ENCODE data around the gene IL13RA1. TPM values are rescaled to one million over a fixed set of nuclear protein-coding genes. Genes with fewer than 3 reads are reported as not detected.

IL13RA1 gene
- total RNA-seq = 10 to 100 TPM; 34.8 to 61.2 (median 46.9) TPM

GRCh38 chrX:118726887-118727685 lies at the start of gene IL13RA1:
IL13RA1 (plus strand) TSS chrX:118727606; CDS start chrX:118727639, 33 bp downstream.
- no peaks in the 10 kb centered on the region for H3K27me3 ChIP-seq
- H3K4me3 ChIP-seq = peak within 1 kb of the TSS; percentile 50 to 84 (median 54)
- TF ChIP-seq POLR2A (IDR thresholded peaks at IDR 0.05) = peak in 1 of 2 donors; percentile 50
- TF ChIP-seq CTCF (IDR thresholded peaks at IDR 0.05) = peak in 2 of 5 experiments; percentile 13 to 25
- TF ChIP-seq EP300 (IDR thresholded peaks at IDR 0.05) = peak in 1 of 2 donors; percentile 17
- peaks cover 0 to 33% (median 2%) of the 10 kb centered on the region in 4 donors for H3K4me1 ChIP-seq
- no peaks in the 10 kb centered on the region for H3K9me3 ChIP-seq
- 22 to 37% methylated on average over 4 to 53 of the region's 56 CpGs for WGBS, 2 donors
- peak; percentile 58 to 63 for DNase-seq (ENCODE audit: low spot score in 2 of 2)
- H3K36me3 ChIP-seq = no peaks in the 10 kb centered on the region
- peak within 1 kb of the TSS; percentile 62 to 93 (median 88) for H3K27ac ChIP-seq

GRCh38 chrX:118679290-118679689 lies 48.1 kb upstream of the IL13RA1 start:
- Histone ChIP-seq H3K27ac (no peak overlapping the region), H3K4me3 (no peak overlapping the region), H3K36me3 (peaks cover 0 to 7% (median 0%) of the 10 kb centered on the region in 3 donors), H3K27me3 (no peaks in the 10 kb centered on the region), H3K4me1 (no peaks in the 10 kb centered on the region), H3K9me3 (no peaks in the 10 kb centered on the region)
- DNase-seq (ENCODE audit: low spot score in 2 of 2) = no peak
- WGBS, 2 donors = 89 to 90% methylated on average over 1 of the region's 1 CpG
- no peak for TF ChIP-seq POLR2A (IDR thresholded peaks at IDR 0.05)
- no peak for TF ChIP-seq EP300 (IDR thresholded peaks at IDR 0.05)
- no peak for TF ChIP-seq CTCF (IDR thresholded peaks at IDR 0.05)

GRCh38 chrX:118682258-118683014 lies 45.0 kb upstream of the IL13RA1 start:
- Histone ChIP-seq H3K27ac (no peak overlapping the region), H3K4me3 (no peak overlapping the region), H3K9me3 (no peaks in the 10 kb centered on the region), H3K36me3 (no peaks in the 10 kb centered on the region), H3K27me3 (no peaks in the 10 kb centered on the region), H3K4me1 (no peaks in the 10 kb centered on the region)
- 54 to 57% methylated on average over 2 of the region's 2 CpGs for WGBS, 2 donors
- TF ChIP-seq CTCF (IDR thresholded peaks at IDR 0.05) (no peak), EP300 (IDR thresholded peaks at IDR 0.05) (no peak), POLR2A (IDR thresholded peaks at IDR 0.05) (no peak)
- DNase-seq (ENCODE audit: low spot score in 2 of 2) = no peak

- no peaks in the 10 kb centered on the region for H3K36me3 ChIP-seq
- H3K27ac ChIP-seq = no peak overlapping the region
- no peaks in the 10 kb centered on the region for H3K9me3 ChIP-seq
- no peaks in the 10 kb centered on the region for H3K4me1 ChIP-seq
- WGBS, 2 donors = 76 to 86% methylated on average over 3 of the region's 3 CpGs
- no peak for TF ChIP-seq POLR2A (IDR thresholded peaks at IDR 0.05)
- H3K4me3 ChIP-seq = no peak overlapping the region
- no peaks in the 10 kb centered on the region for H3K27me3 ChIP-seq
- DNase-seq (ENCODE audit: low spot score in 2 of 2) = no peak
Measured at GRCh38 chrX:118685393-118685792, 42.0 kb upstream of the IL13RA1 start.

- no peak overlapping the region for H3K4me3 ChIP-seq
- DNase-seq (ENCODE audit: low spot score in 2 of 2) = no peak
- H3K4me1 ChIP-seq = no peaks in the 10 kb centered on the region
- TF ChIP-seq POLR2A (IDR thresholded peaks at IDR 0.05) = no peak
- TF ChIP-seq CTCF (IDR thresholded peaks at IDR 0.05) = no peak
- no peak for TF ChIP-seq EP300 (IDR thresholded peaks at IDR 0.05)
- WGBS, 2 donors = 83 to 87% methylated on average over 3 of the region's 3 CpGs
- no peaks in the 10 kb centered on the region for H3K9me3 ChIP-seq
- no peaks in the 10 kb centered on the region for H3K27me3 ChIP-seq
- H3K36me3 ChIP-seq = no peaks in the 10 kb centered on the region
- H3K27ac ChIP-seq = no peak overlapping the region
Measured at GRCh38 chrX:118688935-118689334, 38.5 kb upstream of the IL13RA1 start.
